Psoas muscle (tissue), 8 donors: ENCODE results near the gene DYNC1I2. TPM values are rescaled to one million over a fixed set of nuclear protein-coding genes. Genes with fewer than 3 reads are reported as not detected.

Experiments
- ATAC-seq, 4 donors: fragments of 200-7000 bp; cut with Tn5 transposase; one replicate each; pipeline ENCODE4 v1.9.1; 2020; ENCODE audit warnings: moderate library complexity in 3 of 4, mild to moderate bottlenecking in 2 of 4
- DNase-seq, 2 donors: peaks; one replicate each; pipeline ENCODE4 v3.0.0-alpha.2; 2020
- H3K27ac ChIP-seq: fragments of 200-600 bp; one replicate; pipeline ENCODE4 v1.8.0; 2022
- H3K27me3 ChIP-seq, 3 donors: fragments of 200-600 bp in 1 of 3; one replicate each; pipeline versions ENCODE4 v1.6.1 to v1.8.0; 2013 to 2022; ENCODE audit warnings: low read length in 2 of 3, mild to moderate bottlenecking in 2 of 3, moderate library complexity in 1 of 3; ENCODE audit not compliant: insufficient read depth in 3 of 3
- H3K36me3 ChIP-seq, 2 donors: fragments of 200-600 bp in 1 of 2; one replicate each; pipeline versions ENCODE4 v1.6.1 to v1.8.0; 2013 to 2022; ENCODE audit warnings: low read depth in 1 of 2, mild to moderate bottlenecking in 1 of 2, moderate library complexity in 1 of 2; ENCODE audit not compliant: insufficient read depth in 1 of 2
- H3K4me1 ChIP-seq: fragments of 200-600 bp; one replicate; pipeline ENCODE4 v1.8.0; 2022
- H3K4me3 ChIP-seq: fragments of 200-600 bp; one replicate; pipeline ENCODE4 v1.8.0; 2022; ENCODE audit warnings: mild to moderate bottlenecking
- H3K9me3 ChIP-seq: fragments of 200-600 bp; one replicate; pipeline ENCODE4 v1.8.0; 2022
- WGBS, 3 donors: extraction: QIAGEN DNeasy Blood & Tissue Kit; methylation state at CpG; one replicate each; pipeline versions ENCODE4 v1.1.6 to v1.1.7; 2013; 5-methylcytosine and 5-hydroxymethylcytosine counted together
- intact Hi-C, 2 donors: fragments of 100-400 bp; cut with DNase I; formaldehyde crosslinking; loops; one replicate each; pipeline versions ENCODE4 v1.11.0 to v1.14.2; 2022
- polyA plus RNA-seq, 3 donors: library from polyadenylated mRNA; stranded (reverse); fragments of 200-250 nt; gene quantifications; one replicate each; pipeline ENCODE4 v1.2.3, GENCODE V29; 2013
- total RNA-seq, 4 donors: library from RNA; stranded (reverse); fragmentation: NEBNext Ultra II Directional in 2 of 4; extraction: Animal tissue kit (Norgen Biotek cat#: 25700) in 2 of 4; gene quantifications; one replicate each; pipeline versions ENCODE4 v1.2.1 to v1.2.4, GENCODE V29; 2021 to 2023
- TF ChIP-seq, protein P1 (sequence below): fragments of 200-600 bp; IDR thresholded peaks from one replicate; pipeline ENCODE4 v1.8.0; 2022; ENCODE audit warnings: antibody characterized with exemption
- donor health status: healthy with polysubstance abuse.
- donor health status: DM: no; HTN: no; CAD: no; lungs with moderate emphysema.
- donor health status: Bipolar disorder and iron deficiency.
- donor health status: healthy.
- donor health status: DM: yes; HTN: yes; CAD: no.
- donor health status: DM: no; HTN: no; CAD: no.
- donor health status: DM: no; HTN: no; CAD: no.
- donor health status: DM: yes; HTN: yes; CAD: no.

The DYNC1I2 gene
- total and polyA plus RNA-seq, 7 donors: 43.5 to 72.9 (median 50.3) TPM

DNA sequence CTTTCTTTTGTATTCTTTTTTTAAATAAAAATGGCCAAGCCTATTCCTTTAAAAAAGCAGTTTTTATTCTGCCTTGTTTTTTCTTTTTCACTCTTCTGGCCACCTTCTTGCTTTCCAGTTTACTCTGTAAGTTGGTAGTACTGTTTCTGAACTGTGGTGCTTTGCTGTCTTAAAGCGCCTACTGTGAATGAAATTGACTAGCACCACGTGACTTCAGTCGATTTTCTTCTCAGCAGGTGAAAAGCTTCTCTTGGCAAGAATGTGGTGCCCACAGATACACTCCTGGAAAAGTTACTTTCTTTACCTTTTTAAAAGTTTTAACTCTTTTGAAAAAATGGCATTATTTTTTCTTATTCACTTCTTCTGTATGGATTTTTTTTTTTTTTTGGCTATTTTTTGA lies 32.4 kb downstream of the DYNC1I2 start:
- TF ChIP-seq, protein P1, sequence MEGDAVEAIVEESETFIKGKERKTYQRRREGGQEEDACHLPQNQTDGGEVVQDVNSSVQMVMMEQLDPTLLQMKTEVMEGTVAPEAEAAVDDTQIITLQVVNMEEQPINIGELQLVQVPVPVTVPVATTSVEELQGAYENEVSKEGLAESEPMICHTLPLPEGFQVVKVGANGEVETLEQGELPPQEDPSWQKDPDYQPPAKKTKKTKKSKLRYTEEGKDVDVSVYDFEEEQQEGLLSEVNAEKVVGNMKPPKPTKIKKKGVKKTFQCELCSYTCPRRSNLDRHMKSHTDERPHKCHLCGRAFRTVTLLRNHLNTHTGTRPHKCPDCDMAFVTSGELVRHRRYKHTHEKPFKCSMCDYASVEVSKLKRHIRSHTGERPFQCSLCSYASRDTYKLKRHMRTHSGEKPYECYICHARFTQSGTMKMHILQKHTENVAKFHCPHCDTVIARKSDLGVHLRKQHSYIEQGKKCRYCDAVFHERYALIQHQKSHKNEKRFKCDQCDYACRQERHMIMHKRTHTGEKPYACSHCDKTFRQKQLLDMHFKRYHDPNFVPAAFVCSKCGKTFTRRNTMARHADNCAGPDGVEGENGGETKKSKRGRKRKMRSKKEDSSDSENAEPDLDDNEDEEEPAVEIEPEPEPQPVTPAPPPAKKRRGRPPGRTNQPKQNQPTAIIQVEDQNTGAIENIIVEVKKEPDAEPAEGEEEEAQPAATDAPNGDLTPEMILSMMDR: no peak
- Histone ChIP-seq H3K9me3 (no peaks in the 10 kb centered on the region), H3K36me3 (peaks cover 0 to 62% of the 10 kb centered on the region in 2 donors), H3K4me3 (no peak overlapping the region), H3K27me3 (no peaks in the 10 kb centered on the region), H3K4me1 (no peaks in the 10 kb centered on the region), H3K27ac (no peak overlapping the region)
- WGBS, 3 donors: 89 to 95% (median 93%) methylated on average over 3 of the region's 3 CpGs
- ATAC-seq (no peak), DNase-seq (no peak)
- intact Hi-C loops: no loop called here

DNA sequence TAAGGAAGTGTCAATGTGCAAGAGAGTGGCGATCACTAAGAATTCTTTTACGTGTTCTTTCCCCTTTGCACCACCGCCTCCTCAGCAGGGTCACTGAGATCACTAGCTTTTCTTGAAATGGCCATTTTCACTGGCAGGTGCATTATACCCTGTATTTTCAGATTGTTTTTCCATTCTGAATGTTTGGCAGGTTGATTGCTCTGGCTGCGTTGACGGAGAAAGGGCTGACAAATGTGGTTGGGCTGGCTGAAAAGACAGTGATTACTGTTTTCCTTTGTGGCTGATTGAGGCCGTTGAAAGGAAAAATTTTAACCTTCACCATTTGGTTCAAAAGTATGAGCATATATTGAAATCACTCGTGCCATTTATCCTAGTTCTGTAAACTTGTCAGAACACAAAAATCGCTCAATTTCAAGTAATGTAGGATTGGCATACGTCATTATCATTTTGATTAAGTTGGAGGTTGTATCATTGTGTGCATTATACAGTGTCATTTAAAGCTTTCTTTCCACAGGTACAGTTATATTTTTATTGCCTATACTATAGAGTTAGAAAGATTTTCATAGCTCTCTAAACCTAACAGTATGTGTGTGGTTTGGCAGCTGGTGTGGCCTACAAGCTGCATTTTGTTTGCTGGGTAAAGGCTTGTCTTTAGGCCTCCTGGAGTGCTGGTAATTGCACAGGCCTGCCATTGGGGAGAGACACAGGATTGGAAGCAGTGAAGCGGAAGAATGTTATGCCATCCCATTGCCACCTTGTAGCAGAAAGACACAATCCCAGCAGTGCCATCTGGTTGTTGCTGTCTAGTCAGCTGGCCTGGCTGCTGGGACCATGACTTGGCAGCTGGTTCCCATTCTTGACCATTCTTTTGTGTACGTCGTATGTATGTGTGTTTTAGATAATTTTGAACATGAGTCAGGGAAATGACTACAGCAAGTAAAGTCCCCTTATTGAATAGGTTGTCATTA lies 36.7 kb downstream of the DYNC1I2 start:
- ATAC-seq: no peak
- Histone ChIP-seq H3K36me3 (peaks cover 0 to 69% of the 10 kb centered on the region in 2 donors), H3K4me3 (no peak overlapping the region), H3K9me3 (no peaks in the 10 kb centered on the region), H3K27me3 (no peaks in the 10 kb centered on the region), H3K27ac (no peak overlapping the region), H3K4me1 (no peaks in the 10 kb centered on the region)
- intact Hi-C loops: no loop called here
- 85 to 87% (median 86%) methylated on average over 12 of the region's 12 CpGs for WGBS, 3 donors
- TF ChIP-seq, protein P1: no peak
- DNase-seq: no peak

DNA sequence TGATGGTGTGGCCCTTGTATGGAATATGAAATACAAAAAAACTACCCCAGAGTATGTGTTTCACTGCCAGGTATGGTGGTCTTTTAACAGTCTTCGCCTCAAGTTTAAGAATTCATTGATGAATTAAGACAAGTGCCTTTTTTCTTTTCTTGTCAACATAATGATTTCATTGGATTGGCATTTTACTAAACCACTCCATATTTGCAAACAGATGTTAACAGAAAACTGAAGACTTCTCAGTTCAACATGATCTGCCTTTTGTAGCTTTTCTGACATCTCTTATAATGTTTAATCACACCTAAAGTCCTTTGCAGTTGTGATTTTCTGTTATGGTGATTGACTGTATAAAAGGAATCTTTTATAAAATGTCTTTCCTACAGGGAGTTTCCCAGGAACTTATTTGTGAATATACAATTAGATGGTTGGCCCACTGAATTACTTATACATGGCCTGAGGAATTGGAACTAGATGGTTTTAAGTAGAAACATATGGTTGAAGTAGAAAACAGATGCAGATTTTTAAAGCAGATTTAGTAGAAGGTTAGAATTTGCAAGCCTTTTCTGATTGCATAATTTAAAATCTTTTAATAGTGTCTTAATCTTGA lies 39.7 kb downstream of the DYNC1I2 start:
- H3K27me3 ChIP-seq: no peaks in the 10 kb centered on the region
- DNase-seq (no peak), ATAC-seq (no peak)
- H3K27ac ChIP-seq: no peak overlapping the region
- peaks cover 9 to 80% of the 10 kb centered on the region in 2 donors for H3K36me3 ChIP-seq
- intact Hi-C loops: no loop called here
- TF ChIP-seq, protein P1: no peak
- no peak overlapping the region for H3K4me3 ChIP-seq
- H3K9me3 ChIP-seq: no peaks in the 10 kb centered on the region
- WGBS, 3 donors: 83 to 88% (median 87%) methylated on average over 1 of the region's 1 CpG
- no peaks in the 10 kb centered on the region for H3K4me1 ChIP-seq

DNA sequence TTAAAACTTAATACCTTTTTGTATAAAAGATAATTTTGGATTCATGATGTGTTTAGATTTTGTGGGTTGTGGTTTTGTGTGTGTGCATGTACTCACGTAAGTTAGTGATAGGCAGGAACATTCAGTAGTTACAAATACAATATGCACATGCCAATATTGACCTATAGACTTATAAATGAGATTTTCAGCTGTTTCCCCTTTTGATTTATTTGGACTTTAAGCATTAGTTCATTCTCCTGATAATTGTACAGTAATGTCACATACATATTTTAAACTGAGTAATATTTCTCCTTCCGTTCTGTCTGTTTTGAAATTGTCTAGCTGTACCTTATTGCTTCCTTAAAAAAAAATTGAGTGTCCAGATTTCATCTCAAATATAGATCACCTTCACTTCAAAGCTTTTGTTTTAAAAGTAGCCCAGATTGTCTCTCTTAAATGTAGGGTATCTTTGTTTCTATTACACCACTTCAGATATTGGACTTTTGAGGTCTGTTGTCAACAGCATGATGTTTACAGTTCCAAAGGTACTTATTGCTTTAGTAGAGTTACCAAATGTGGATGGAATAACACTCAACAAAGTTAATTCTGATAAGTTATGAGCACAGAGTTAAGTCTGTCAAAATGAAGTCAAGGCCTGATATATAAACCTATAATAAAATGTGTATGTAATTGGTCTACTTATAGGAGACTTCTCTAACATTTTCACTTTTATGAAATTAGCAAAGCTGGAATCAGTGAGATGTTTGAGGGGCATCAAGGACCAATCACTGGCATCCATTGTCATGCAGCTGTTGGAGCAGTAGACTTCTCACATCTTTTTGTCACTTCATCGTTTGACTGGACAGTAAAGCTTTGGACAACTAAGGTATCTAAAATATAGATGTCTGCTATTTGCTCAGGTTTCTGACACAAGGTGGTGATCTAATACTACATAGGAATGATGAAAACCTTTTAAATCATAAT lies 42.0 kb downstream of the DYNC1I2 start:
- ATAC-seq (no peak), DNase-seq (no peak)
- TF ChIP-seq, protein P1: no peak
- WGBS, 3 donors: 79 to 93% (median 89%) methylated on average over 3 of the region's 3 CpGs
- intact Hi-C loops: no loop called here
- Histone ChIP-seq H3K36me3 (peaks cover 9 to 94% of the 10 kb centered on the region in 2 donors), H3K27ac (no peak overlapping the region), H3K27me3 (no peaks in the 10 kb centered on the region), H3K4me3 (no peak overlapping the region), H3K9me3 (no peaks in the 10 kb centered on the region), H3K4me1 (no peaks in the 10 kb centered on the region)
